ENCODE measurements around the gene ZKSCAN5.

Gene ZKSCAN5

GRCh38 chr7:99558306-99559174, 54.1 kb downstream of the ZKSCAN5 start, which contains the start of gene ZNF655:
TSS of gene ZNF655 (plus strand) at chr7:99558642. CDS start at chr7:99560560, 1,918 bp downstream.
- DNase-seq (ENCODE audit: low spot score), result peak; percentile 94
- in situ Hi-C loops (cut with MboI; ENCODE audit: low pct_unique_long_range_greater_than_20kb, low sequenced_read_pairs, unreplicated experiment), result no loop called here
- TF ChIP-seq, protein P1, sequence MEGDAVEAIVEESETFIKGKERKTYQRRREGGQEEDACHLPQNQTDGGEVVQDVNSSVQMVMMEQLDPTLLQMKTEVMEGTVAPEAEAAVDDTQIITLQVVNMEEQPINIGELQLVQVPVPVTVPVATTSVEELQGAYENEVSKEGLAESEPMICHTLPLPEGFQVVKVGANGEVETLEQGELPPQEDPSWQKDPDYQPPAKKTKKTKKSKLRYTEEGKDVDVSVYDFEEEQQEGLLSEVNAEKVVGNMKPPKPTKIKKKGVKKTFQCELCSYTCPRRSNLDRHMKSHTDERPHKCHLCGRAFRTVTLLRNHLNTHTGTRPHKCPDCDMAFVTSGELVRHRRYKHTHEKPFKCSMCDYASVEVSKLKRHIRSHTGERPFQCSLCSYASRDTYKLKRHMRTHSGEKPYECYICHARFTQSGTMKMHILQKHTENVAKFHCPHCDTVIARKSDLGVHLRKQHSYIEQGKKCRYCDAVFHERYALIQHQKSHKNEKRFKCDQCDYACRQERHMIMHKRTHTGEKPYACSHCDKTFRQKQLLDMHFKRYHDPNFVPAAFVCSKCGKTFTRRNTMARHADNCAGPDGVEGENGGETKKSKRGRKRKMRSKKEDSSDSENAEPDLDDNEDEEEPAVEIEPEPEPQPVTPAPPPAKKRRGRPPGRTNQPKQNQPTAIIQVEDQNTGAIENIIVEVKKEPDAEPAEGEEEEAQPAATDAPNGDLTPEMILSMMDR (IDR thresholded peaks at IDR 0.05; ENCODE audit: extremely low read depth, insufficient read depth, missing control alignments), result no peak

DNA sequence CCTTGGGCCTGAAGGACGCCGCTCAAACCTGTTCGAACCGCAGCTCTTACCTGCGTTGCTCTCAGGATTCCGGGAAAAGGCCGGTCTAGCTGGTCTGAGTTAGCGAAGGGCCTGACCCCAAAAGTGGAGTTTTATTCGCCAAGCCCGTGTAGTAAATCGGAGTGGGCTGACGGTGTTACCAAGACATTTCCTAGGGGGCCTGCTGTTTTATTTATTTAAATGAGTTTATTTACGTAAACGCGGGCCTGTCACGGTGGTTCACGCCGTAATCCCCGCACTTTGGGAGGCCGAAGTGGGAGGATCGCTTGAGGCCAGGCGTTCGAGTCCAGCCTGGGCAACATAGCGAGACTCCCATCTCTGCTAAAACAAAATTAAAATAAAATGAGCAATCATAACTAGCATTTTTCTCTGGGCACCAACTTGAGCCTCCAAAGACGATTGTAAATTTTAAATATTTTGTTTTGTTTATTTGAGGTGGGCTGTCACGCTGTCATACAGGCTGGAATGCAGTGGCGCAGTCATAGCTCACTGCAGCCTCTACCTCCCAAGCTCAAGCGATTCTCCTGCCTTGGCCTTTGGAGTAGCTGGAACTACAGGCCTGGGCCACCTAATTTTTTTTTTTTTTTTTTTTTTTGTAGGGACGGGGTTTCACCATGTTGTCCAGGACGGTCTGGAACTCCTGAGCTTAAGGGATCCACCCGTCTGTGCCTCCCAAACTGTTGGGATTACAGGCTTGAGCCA, 54.9 kb downstream of the ZKSCAN5 start:
- in situ Hi-C loops (cut with MboI; ENCODE audit: low pct_unique_long_range_greater_than_20kb, low sequenced_read_pairs, unreplicated experiment), result no loop called here
- TF ChIP-seq, protein P1 (IDR thresholded peaks at IDR 0.05; ENCODE audit: extremely low read depth, insufficient read depth, missing control alignments), result no peak
- no peak for DNase-seq (ENCODE audit: low spot score)

- no peak for DNase-seq (ENCODE audit: low spot score)
- in situ Hi-C loops (cut with MboI; ENCODE audit: low pct_unique_long_range_greater_than_20kb, low sequenced_read_pairs, unreplicated experiment), result no loop called here
- TF ChIP-seq, protein P1 (IDR thresholded peaks at IDR 0.05; ENCODE audit: extremely low read depth, insufficient read depth, missing control alignments), result no peak
Observed at GRCh38 chr7:99560834-99561736, 56.6 kb downstream of the ZKSCAN5 start.

- DNase-seq (ENCODE audit: low spot score), result no peak
- TF ChIP-seq, protein P1 (IDR thresholded peaks at IDR 0.05; ENCODE audit: extremely low read depth, insufficient read depth, missing control alignments), result no peak
- in situ Hi-C loops (cut with MboI; ENCODE audit: low pct_unique_long_range_greater_than_20kb, low sequenced_read_pairs, unreplicated experiment), result no loop called here
Observed at GRCh38 chr7:99561737-99562051, 57.2 kb downstream of the ZKSCAN5 start.

- in situ Hi-C loops (cut with MboI; ENCODE audit: low pct_unique_long_range_greater_than_20kb, low sequenced_read_pairs, unreplicated experiment), result no loop called here
- DNase-seq (ENCODE audit: low spot score), result no peak
Observed at GRCh38 chr7:99562114-99562784, 57.8 kb downstream of the ZKSCAN5 start.

More at GRCh38 chr7:99562114-99562784, 57.8 kb downstream of the ZKSCAN5 start:
- TF ChIP-seq, protein P1 (IDR thresholded peaks at IDR 0.05; ENCODE audit: extremely low read depth, insufficient read depth, missing control alignments), result no peak
